Skin epidermis (tissue), 12 donors: Measurements from ENCODE around the gene CT45A9.
"Not testable (repeated sequence)": the region's sequence is repeated elsewhere in the genome, so short reads cannot be mapped to it uniquely, and the experiment has no call there.

ENCODE experiments used
- H3K27ac ChIP-seq, 21 experiments: fragments of 200-600 bp; sonication (generic) in 11 of 21; one replicate each; pipeline ENCODE4 v1.5.0; 2020; ENCODE audit warnings: mild to moderate bottlenecking in 3 of 21, inconsistent platforms in 2 of 21, moderate library complexity in 2 of 21
- H3K4me3 ChIP-seq, 7 experiments: fragments of 200-600 bp; sonication (generic) in 2 of 7; one replicate each; pipeline ENCODE4 v1.5.0; 2020; ENCODE audit warnings: inconsistent platforms in 2 of 7, mild to moderate bottlenecking in 2 of 7, moderate library complexity in 1 of 7

CT45A9 gene, protein sequence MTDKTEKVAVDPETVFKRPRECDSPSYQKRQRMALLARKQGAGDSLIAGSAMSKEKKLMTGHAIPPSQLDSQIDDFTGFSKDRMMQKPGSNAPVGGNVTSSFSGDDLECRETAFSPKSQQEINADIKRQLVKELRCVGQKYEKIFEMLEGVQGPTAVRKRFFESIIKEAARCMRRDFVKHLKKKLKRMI

DNA sequence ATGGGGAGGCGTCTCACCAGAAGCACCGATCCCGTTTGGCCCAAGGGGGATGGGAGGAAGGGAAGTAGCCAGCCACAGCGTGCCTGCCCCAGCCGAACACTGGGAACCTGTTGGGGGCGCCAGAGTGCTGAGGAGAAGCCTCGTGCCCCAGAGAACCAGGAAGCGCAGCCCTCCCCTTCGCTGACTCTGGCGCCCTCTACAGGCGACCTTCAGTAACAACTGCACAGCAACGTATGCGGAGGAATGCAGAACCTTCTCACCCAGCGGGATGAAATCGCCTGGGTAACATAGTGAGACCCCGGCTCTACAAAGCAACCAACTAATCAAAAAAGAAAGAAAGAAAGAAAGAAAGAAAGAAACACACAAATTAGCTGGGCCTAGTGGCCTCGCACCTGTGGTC is at the start of gene CT45A9:
CT45A9 (minus strand) TSS at position 101 of the 400 bp plus-strand sequence. CDS start 3,751 bp downstream, outside the sequence.
- not testable (repeated sequence) for H3K4me3 ChIP-seq, H3K27ac ChIP-seq

DNA sequence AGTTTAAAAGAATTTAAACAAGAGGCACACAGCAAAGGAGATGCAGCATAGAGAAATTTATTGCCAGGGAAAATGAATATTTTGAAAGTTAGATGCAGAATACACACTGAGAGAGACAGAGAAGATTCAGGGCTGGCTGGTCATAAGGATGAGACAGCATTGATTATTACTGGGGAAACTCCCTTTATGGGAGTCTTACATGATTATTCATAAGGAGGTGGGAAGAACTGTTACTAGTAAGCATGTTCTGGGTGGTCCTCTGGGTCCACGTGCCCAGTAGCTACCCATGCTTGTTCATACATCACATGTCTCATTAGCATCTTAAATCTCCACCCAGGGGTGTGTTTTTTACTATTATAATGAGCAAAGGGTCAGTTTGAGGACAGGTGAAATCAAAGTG is 48.9 kb upstream of the CT45A9 start:
- H3K4me3 ChIP-seq, H3K27ac ChIP-seq: not testable (repeated sequence)

DNA sequence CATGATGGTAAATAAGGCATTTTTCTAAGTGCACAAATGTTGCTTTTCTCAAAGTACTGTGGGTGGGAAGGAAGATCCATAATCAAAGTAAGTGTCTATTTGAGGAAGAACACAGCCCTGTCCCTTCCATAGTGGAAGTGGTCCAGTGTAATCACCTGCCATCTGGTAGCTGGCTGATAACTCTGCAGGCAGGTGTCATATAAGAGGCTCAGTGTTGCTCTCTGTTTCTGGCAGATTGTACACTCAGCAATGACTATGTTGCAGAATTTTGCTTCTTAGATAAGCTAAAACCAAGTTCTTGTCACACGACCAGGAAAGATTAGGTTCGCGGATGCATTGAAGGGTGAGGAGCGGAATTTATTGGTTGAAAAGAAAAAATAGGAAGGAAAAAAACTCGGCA is 42.8 kb upstream of the CT45A9 start:
- H3K27ac ChIP-seq = no peak overlapping the region

DNA sequence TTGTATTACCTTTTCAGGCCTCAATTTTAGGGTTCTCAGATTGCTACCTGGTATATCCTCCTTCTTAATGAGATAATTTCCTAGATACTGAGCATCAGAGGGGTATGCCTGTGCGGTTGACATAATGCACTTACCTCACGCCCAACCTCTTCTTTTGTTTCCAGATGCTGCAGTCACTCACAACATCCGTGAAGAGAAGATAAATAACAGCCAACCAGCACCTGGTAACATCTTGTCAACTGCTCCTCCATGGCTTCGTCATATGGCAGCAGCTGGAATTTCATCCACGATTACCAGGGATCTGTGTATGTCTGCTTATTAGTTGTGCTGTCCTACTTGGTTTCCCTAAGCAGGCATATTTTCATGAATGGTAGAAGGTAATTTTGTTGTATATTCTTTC is 38.6 kb upstream of the CT45A9 start:
- no peak overlapping the region for H3K4me3 ChIP-seq
- H3K27ac ChIP-seq = no peak overlapping the region

More for the DNA sequence above, 42.8 kb upstream of the CT45A9 start:
- no peak overlapping the region for H3K4me3 ChIP-seq

DNA sequence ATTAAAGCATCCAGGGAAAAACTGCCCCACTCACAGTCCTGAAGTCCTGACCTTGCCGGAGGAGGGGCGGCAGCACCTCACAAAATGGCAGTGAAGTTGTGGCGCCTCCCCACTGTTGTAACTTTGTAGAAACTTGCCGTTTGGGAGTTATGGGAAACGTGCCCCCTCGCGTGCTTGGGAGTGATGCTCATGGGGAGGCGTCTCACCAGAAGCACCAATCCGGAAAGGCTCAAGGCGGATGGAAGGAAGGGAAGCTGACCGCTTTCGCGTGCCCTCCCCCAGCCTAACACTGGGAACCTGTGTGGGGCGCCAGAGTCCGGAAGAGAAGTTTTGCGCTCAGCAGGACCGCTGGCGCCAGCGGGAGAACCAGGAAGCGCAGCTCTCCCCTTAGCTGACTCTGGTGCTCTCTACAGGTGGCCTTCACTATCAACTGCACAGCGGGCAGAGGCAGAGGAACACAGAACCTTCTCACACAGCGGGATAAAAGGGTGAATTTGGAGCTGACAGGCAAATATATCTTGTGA is 21.7 kb upstream of the CT45A9 start, which contains the start of the genes CT45A10 and SAGE1:
CT45A10 (minus strand) TSS at position 151 of the 524 bp plus-strand sequence. CDS start 8,100 bp downstream, outside the sequence.
SAGE1 (plus strand) TSS at position 423 of the 524 bp plus-strand sequence. CDS start 2,527 bp downstream, outside the sequence.
- no peak within 1 kb of the TSS for H3K27ac ChIP-seq
- H3K4me3 ChIP-seq = no peak within 1 kb of the TSS

DNA sequence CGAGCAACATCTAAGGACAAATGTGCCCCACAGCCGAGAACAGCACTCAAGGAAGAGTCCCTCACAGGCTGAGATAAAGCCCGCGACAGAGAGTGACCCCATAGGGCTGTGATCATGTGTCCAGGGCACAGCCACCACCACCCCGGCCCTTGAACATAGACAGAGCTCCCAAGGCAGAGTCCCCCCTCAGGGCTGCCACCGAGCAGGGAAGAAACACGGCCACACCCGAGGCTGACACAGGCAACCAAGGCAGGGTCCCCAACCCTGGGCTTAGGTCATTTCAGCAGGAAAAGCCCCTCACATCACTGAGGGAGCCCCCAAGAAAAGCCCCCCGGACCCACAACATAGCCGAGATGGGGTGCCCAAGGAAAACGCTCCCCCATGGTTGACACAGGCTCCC is 21.2 kb upstream of the CT45A9 start:
- H3K27ac ChIP-seq = no peak overlapping the region

DNA sequence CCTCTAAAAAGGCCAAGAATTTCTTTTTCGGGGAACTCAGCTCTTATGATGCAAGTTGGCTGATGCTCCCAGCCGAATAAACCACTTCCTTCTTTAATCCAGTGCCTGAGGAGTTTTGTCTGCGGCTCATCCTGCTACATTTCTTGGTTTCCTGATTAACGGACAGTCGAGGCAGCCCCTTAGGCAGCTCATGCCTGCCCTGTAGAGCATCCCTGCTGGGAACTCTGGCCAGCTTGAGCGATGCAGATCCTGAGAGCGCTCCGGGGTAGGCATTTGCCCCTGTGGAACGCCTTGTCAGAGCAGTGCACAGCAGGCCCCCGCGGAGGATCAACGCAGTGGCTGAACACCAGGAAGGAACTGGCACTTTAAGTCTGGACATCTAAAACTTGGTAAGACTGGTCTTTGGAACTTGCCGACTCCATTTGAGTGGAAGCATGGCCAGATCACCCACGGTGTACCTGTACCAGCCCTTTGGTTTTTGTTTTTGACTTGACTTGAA is 18.5 kb upstream of the CT45A9 start:
- Histone ChIP-seq H3K27ac (no peak overlapping the region), H3K4me3 (no peak overlapping the region)

More for the DNA sequence above, 21.2 kb upstream of the CT45A9 start:
- H3K4me3 ChIP-seq = no peak overlapping the region

DNA sequence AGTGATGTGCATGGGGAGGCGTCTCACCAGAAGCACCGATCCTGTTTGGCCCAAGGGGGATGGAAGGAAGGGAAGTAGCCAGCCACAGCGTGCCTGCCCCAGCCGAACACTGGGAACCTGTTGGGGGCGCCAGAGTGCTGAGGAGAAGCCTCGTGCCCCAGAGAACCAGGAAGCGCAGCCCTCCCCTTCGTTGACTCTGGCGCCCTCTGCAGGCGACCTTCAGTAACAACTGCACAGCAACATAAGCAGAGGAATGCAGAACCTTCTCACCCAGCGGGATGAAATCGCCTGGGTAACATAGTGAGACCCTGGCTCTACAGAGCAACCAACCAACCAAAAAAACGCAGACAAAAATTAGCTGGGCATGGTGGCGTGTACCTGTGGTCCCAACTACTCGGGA is 17.4 kb upstream of the CT45A9 start:
- H3K27ac ChIP-seq, H3K4me3 ChIP-seq: not testable (repeated sequence)

DNA sequence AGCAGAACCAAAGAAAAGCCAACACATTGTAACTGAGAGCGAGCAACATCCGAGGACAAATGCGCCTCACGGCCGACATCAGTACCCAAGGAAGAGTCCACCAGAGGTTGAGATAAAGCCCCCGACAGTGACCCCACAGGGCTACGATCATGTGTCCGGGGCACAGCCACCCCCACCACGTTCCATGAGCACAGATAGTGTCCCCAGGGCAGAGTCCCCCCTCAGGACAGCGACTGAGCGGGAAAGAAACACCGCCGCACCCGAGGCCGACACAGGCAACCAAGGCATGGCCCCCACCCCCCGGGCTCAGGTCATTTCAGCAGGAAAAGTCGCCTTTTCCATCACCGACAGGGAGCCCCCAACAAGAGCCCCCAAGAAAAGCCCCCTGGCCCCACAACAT is 16.6 kb upstream of the CT45A9 start:
- not testable (repeated sequence) for H3K27ac ChIP-seq, H3K4me3 ChIP-seq

DNA sequence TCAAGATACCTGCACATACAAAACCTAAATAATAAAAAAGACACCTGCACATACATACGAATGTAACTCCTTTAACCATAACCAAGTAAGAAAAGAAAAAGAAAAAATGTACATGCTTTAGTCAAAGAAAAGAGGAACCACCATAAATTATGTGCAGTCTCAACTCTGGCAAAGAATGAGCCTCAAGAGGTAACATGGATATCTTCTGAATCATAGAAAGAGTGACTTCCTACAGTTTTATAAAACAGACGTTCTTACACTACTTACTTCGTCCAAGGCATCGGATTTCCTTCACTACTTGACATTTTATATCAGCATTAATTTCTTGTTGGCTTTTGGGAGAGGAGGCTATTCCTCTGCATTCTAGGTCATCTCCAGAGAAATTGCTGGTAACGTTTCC is 11.1 kb upstream of the CT45A9 start:
- H3K4me3 ChIP-seq, H3K27ac ChIP-seq: not testable (repeated sequence)

DNA sequence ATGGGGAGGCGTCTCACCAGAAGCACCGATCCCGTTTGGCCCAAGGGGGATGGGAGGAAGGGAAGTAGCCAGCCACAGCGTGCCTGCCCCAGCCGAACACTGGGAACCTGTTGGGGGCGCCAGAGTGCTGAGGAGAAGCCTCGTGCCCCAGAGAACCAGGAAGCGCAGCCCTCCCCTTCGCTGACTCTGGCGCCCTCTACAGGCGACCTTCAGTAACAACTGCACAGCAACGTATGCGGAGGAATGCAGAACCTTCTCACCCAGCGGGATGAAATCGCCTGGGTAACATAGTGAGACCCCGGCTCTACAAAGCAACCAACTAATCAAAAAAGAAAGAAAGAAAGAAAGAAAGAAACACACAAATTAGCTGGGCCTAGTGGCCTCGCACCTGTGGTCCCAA is 17.2 kb downstream of the CT45A9 start, which contains the start of gene CT45A8:
CT45A8 (minus strand) TSS at position 101 of the 400 bp plus-strand sequence. CDS start 3,755 bp downstream, outside the sequence.
- not testable (repeated sequence) for H3K27ac ChIP-seq, H3K4me3 ChIP-seq

DNA sequence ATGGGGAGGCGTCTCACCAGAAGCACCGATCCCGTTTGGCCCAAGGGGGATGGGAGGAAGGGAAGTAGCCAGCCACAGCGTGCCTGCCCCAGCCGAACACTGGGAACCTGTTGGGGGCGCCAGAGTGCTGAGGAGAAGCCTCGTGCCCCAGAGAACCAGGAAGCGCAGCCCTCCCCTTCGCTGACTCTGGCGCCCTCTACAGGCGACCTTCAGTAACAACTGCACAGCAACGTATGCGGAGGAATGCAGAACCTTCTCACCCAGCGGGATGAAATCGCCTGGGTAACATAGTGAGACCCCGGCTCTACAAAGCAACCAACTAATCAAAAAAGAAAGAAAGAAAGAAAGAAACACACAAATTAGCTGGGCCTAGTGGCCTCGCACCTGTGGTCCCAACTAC is 34.4 kb downstream of the CT45A9 start, which contains the start of gene CT45A7:
CT45A7 (minus strand) TSS at position 101 of the 400 bp plus-strand sequence. CDS start 3,747 bp downstream, outside the sequence.
- H3K4me3 ChIP-seq, H3K27ac ChIP-seq: not testable (repeated sequence)

DNA sequence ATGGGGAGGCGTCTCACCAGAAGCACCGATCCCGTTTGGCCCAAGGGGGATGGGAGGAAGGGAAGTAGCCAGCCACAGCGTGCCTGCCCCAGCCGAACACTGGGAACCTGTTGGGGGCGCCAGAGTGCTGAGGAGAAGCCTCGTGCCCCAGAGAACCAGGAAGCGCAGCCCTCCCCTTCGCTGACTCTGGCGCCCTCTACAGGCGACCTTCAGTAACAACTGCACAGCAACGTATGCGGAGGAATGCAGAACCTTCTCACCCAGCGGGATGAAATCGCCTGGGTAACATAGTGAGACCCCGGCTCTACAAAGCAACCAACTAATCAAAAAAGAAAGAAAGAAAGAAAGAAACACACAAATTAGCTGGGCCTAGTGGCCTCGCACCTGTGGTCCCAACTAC is 51.7 kb downstream of the CT45A9 start, which contains the start of gene CT45A2:
CT45A2 (minus strand) TSS at position 101 of the 400 bp plus-strand sequence. CDS start 3,747 bp downstream, outside the sequence.
- not testable (repeated sequence) for H3K4me3 ChIP-seq, H3K27ac ChIP-seq
